NOMO-1 treated with DMSO at 0.1 percent for 48 hours (cell line): ENCODE measurements around the gene RUBCN.
"Not testable (repeated sequence)": the region's sequence is repeated elsewhere in the genome, so short reads cannot be mapped to it uniquely, and the experiment has no call there.

Experiments
- DNase-seq: peaks from one replicate; lab custom pipeline; 2025; ENCODE audit not compliant: unreplicated experiment; lab: John Stamatoyannopoulos, UW

The RUBCN gene

GRCh38 chr3:197734667-197735318, 1.9 kb downstream of the RUBCN start:
- peak; percentile 95 for DNase-seq

DNA sequence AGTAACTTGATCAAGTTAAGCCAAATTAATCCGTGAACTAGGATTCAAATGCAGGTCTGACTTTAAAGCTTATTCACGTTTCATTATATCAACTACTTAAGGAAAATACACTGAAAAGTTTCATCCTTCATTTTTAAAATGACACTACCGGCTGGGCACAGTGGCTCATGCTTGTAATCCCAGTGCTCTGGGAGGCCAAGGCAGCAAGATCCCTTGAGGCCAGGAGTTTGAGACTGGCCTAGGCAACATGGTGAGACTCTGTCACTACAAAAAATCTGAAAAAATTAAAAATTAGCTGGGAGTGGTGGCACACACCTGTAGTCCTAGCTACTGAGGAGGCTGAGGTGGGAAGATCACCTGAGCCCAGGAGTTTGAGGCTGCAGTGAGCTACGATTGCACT, 3.7 kb downstream of the RUBCN start:
- DNase-seq: no peak

DNA sequence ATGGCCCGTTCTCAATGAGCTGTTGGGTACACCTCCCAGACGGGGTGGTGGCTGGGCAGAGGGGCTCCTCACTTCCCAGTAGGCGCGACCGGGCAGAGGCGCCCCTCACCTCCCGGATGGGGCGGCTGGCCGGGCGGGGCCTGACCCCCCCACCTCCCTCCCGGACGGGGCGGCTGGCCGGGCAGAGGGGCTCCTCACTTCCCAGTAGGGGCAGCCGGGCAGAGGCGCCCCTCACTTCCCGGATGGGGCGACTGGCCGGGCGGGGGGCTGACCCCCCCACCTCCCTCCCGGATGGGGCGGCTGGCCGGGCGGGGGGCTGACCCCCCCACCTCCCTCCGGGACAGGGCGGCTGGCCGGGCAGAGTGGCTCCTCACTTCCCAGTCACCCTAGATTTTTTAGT, 5.2 kb downstream of the RUBCN start:
- DNase-seq: not testable (repeated sequence)

GRCh38 chr3:197730770-197731169, 5.9 kb downstream of the RUBCN start:
- not testable (repeated sequence) for DNase-seq

- no peak for DNase-seq
These were observed 6.5 kb downstream of the RUBCN start for GRCh38 chr3:197730200-197730599.

GRCh38 chr3:197728487-197728886, 8.2 kb downstream of the RUBCN start:
- peak; percentile 48 for DNase-seq

GRCh38 chr3:197727878-197728277, 8.8 kb downstream of the RUBCN start:
- DNase-seq: not testable (repeated sequence)

- DNase-seq: no peak
These were observed 14.0 kb downstream of the RUBCN start for GRCh38 chr3:197722734-197723133.

GRCh38 chr3:197720694-197721093, 16.0 kb downstream of the RUBCN start:
- DNase-seq: no peak

DNA sequence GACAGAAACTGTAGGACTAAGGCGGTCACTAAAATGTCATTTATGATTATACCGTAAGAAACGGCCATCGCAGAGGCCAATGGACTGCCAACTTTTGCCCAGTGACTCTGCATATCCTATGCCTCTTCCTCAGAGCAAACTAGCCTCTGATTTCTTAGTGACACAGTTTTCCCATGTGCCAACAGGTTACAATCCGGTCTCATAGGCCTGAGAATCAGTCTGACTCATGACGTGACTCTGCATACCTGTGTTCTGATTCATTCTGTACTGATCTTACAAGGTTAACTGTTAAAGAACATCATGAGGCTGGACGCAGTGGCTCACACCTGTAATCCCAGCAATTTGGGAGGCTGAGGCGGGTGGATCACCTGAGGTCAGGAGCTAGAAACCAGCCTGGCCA, 17.8 kb downstream of the RUBCN start:
- DNase-seq: no peak

- DNase-seq: no peak
These were observed 22.5 kb downstream of the RUBCN start for GRCh38 chr3:197714251-197714650.

- no peak for DNase-seq
These were observed 23.3 kb downstream of the RUBCN start for GRCh38 chr3:197713477-197713822.

GRCh38 chr3:197711973-197712707, 24.6 kb downstream of the RUBCN start:
- peak; percentile 98 for DNase-seq

DNA sequence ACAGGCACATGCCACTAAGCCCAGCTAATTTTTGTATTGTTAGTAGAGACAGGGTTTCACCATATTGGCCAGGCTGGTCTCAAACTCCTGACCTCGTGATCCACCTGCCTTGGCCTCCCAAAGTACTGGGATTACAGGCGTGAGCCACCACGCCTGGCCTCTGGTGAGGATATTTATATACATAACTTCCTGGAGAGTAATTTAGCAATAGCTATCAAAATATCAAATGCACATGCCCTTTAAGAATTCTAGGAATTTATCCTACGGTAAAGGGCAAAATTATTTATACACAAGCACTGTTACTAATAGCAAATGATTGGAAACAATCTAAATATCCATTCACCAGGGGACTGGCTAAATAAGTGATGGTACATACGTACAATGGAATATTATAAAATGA, 25.7 kb downstream of the RUBCN start:
- DNase-seq: not testable (repeated sequence)

- DNase-seq: peak; percentile 82
These were observed 27.6 kb downstream of the RUBCN start for GRCh38 chr3:197709135-197709534.

DNA sequence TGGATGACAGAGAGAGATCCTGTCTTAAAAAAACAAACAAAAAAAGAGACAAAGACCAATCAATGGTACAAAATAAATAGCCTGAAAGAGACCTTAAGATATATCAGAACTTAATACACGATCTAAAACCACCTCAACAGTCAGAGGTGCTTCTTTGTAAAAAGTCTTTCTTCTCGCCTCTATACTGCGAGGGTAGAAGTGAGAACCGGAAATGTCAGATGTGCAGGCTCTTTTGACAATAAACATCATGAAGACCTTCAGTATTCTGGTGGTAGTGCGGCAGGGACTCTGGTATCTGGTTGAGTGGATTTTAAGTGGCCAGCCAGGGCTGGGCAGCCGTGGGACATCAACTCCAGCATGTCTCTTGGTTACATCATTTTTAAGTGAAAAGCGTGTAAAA, 30.0 kb downstream of the RUBCN start:
- no peak for DNase-seq

DNA sequence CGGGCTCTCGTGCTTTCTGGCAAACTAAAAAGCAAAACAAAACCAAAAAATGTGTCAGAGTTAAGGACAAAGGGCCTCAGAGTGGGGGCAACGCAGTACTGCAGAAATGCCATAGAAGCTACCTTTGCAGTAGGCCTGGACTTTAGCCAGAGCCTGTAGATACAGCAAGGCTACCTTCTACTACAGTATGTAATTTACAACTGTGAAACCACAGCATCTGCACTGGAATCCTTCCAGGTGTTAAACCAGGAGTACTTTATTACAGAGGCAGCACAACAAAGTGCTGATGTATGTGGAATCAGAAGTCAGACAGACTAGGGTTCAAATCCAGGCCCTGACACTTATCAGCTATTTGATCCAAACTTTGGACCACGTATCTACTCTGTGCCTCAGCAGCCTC, 34.9 kb downstream of the RUBCN start:
- DNase-seq: no peak

DNA sequence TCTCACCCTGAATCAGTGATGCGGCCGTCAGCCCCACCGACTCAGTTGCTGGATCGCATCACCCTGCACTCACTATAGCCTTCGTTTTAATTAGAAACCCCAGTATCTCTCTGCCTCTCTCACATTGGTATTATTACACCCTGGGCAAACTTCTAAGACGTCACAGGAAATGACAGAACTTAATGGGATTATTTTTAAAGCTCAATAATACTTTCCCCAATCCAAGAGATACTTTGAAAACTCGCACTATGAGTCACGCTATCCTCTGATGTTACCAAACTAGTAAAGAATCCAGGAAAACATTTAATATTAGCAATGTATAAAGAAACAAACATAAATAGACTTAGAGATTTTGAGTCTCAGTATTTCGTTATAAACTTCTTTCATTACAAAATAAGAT, 36.6 kb downstream of the RUBCN start:
- no peak for DNase-seq

DNA sequence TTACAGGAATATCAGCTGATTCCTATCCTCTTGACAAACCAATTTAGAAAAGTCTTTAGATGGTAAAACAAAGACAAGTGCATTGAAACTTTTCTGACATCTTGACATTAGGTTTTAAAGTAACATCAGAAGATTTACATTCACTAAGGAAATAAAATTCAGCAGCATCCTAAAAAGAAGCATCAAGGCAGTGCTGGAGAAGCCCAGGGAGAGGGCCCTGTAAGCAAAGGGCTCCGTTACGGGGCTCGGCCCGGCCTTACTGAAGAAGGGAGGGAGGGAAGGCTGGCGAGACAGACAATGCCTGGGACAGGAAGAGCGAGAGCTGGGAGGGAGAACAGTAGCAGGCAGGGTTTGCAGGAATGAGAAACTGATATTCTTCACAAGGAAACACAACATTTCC, 39.3 kb downstream of the RUBCN start:
- DNase-seq: no peak

DNA sequence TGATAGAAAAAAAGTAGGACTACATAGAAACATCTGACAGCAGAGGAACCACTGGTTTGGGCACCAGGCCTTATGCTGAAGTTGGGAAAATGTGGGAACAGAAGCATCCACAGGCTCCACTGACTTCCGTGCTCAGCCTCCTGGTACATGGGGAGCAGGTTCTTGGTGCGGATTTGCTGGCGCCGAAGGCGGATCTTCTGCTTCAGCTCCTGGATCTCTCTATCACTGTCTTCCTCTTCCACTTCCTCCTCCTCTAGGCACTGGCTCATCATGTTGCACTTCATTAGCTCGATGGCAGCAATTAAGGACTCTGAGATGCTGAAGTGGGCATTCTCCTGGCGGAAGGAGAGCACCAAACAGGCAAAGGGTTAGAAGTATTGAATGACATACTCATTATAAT, 42.5 kb downstream of the RUBCN start:
- no peak for DNase-seq

GRCh38 chr3:197692641-197693040, 44.1 kb downstream of the RUBCN start:
- DNase-seq: peak; percentile 77

DNA sequence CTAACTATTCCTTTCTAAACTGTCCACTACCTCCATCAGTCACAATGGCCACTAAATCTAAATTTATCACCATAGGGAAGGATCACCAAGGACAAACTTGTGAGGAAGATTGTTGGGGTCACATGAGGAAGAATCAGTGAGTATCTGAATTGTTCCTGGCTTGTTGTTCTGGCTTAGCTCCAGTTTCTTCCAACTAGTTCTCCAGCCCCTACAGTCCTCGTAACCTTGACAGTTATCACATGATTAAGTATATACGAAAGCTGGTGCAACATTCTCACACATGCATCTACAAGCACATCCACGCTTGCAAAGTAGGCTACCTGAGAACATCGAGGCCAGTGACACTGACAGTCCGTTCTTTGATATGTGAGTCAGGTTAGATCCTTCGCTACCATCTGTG, 46.0 kb downstream of the RUBCN start:
- DNase-seq: no peak

DNA sequence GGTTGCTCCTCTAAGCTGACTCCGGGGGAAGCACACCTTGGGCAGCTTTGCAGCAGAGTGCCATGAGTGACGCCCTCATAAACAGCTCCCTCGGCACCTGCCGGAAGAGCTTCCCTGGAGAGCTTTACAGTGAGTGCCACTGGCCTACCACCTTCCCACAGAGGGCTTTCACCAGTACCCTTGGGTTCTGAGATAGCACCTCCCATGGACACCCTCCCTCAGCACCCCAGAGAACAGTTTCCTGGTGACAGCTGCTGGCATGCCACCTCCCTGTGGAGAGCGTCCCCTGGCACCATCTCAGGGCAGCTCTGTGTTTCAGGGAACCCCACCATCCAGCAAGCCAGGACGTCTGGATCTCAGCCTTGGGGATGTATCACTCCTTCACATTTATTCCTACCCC, 49.1 kb downstream of the RUBCN start:
- no peak for DNase-seq
